Adrenal gland (tissue), 5 donors: ENCODE measurements around the gene SERPING1.
A peak's percentile ranks its signal among the peaks of the same experiment; 100 is the strongest.

ENCODE experiments used
- CTCF ChIP-seq, 6 experiments: fragments of 450-650 bp in 4 of 6; fragments of 200-600 bp in 2 of 6; sonication (generic) in 1 of 6; IDR thresholded peaks; 1 replicate in 5 of 6; 2 replicates in 1 of 6; pipeline versions ENCODE4 v1.5.1 to v1.8.0; 2016 to 2021; ENCODE audit warnings: antibody characterized with exemption in 6 of 6, mild to moderate bottlenecking in 2 of 6, moderate library complexity in 1 of 6
- POLR2A ChIP-seq, 2 donors: fragments of 450-650 bp; IDR thresholded peaks; one replicate each; pipeline ENCODE4 v1.6.1; 2017; ENCODE audit warnings: antibody characterized with exemption in 2 of 2, mild to moderate bottlenecking in 2 of 2, moderate library complexity in 1 of 2
- donor health status: DM: no; HTN: no; CAD: no.

GRCh38 chr11:57566005-57566904, 31.2 kb upstream of the SERPING1 start:
- TF ChIP-seq POLR2A (IDR thresholded peaks at IDR 0.05), result peak in 1 of 2 donors; percentile 7
- no peak for TF ChIP-seq CTCF (IDR thresholded peaks at IDR 0.05)
